T-helper 17 cell (primary cell): ENCODE data around the gene NPVF. TPM values are rescaled to one million over a fixed set of nuclear protein-coding genes. Genes with fewer than 3 reads are reported as not detected.
A peak's percentile ranks its signal among the peaks of the same experiment; 100 is the strongest.

Source experiments
- ATAC-seq: fragments of 150-1000 bp; cut with Tn5 transposase; 2 replicates; pipeline ENCODE4 v1.10.0; 2021; ENCODE audit warnings: mild to moderate bottlenecking, moderate library complexity
- DNase-seq, 3 donors: peaks; one replicate each; pipeline versions ENCODE4 v3.0.0 to v3.0.0-alpha.2; 2020 to 2021
- H3K9me3 ChIP-seq: one replicate; pipeline ENCODE4 v1.7.0; 2013; ENCODE audit warnings: low read length, mild to moderate bottlenecking; ENCODE audit not compliant: control insufficient read depth, poor library complexity, severe bottlenecking
- H3K27ac Mint-ChIP-seq: one replicate; pipeline ENCODE4 v1.8.0; 2022; ENCODE audit warnings: mild to moderate bottlenecking, moderate library complexity, mixed read lengths
- H3K27me3 Mint-ChIP-seq: one replicate; pipeline ENCODE4 v1.8.0; 2022; ENCODE audit warnings: mixed read lengths
- H3K36me3 Mint-ChIP-seq: one replicate; pipeline ENCODE4 v1.8.0; 2022; ENCODE audit warnings: low read depth, mixed read lengths
- H3K4me1 Mint-ChIP-seq: one replicate; pipeline ENCODE4 v1.8.0; 2022; ENCODE audit warnings: mild to moderate bottlenecking, mixed read lengths
- H3K4me3 Mint-ChIP-seq: one replicate; pipeline ENCODE4 v1.8.0; 2022; ENCODE audit warnings: mild to moderate bottlenecking, moderate library complexity, mixed read lengths
- total RNA-seq, 4 donors: library from RNA in 2 of 4; stranded (reverse) in 2 of 4; gene quantifications; one replicate each; pipeline ENCODE4 v1.2.3 and lab custom pipeline; 2022 to 2026

Gene NPVF
- total RNA-seq, 2 donors from 2014 or later: not detected

GRCh38 chr7:25179771-25180591, 48.3 kb downstream of the NPVF start:
- DNase-seq: peak; percentile 91 to 97 (median 97)
- H3K27me3 Mint-ChIP-seq: peaks cover 6% of the 10 kb centered on the region
- H3K27ac Mint-ChIP-seq: peak overlapping the region; percentile 72
- peak overlapping the region; percentile 88 for H3K4me3 Mint-ChIP-seq
- H3K36me3 Mint-ChIP-seq: no peaks in the 10 kb centered on the region
- H3K9me3 ChIP-seq: no peaks in the 10 kb centered on the region
- ATAC-seq: peak; percentile 96
- H3K4me1 Mint-ChIP-seq: peaks cover 7% of the 10 kb centered on the region

GRCh38 chr7:25179325-25179724, 49.0 kb downstream of the NPVF start:
- H3K36me3 Mint-ChIP-seq: no peaks in the 10 kb centered on the region
- ATAC-seq (no peak), DNase-seq (no peak)
- no peaks in the 10 kb centered on the region for H3K9me3 ChIP-seq
- peaks cover under 1% of the 10 kb centered on the region for H3K27me3 Mint-ChIP-seq
- H3K4me3 Mint-ChIP-seq: peak overlapping the region; percentile 88
- no peak overlapping the region for H3K27ac Mint-ChIP-seq
- H3K4me1 Mint-ChIP-seq: peaks cover 7% of the 10 kb centered on the region

Other genes starting within 250 kb of the NPVF start
- 10 to 100 TPM; 54.8 to 54.9 TPM for gene OSBPL3, start 248.3 kb downstream of the NPVF start, total RNA-seq
- gene CYCS, start 103.2 kb downstream of the NPVF start, total RNA-seq: 100 to 1,000 TPM; 141 to 143 TPM